CD1c-positive myeloid dendritic cell (primary cell): Measurements from ENCODE around the gene DIPK2B.

Experiments used
- DNase-seq: peaks from one replicate; pipeline ENCODE4 v3.0.0-alpha.2; 2016; ENCODE audit errors: extremely low spot score

The DIPK2B gene

DNA sequence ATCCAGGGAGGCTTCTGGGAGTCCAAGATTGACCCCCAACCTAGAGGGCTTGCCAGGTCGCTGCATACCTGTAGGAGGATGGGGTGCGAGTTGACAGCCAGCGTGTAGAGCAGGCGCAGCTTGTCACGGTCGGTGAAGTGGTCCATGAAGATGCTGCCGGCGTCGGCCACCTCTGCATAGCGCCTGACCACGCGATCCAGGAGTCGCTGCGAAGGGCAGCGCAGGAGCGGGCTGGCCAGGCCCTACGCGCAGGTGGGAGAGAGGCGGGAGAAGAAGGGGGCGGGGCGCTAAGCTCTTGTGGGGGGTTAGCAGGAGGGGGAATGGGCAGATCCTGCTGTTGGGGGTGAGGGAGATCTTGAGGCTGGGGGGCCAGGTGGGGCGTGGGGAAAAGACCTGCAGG is 43.0 kb downstream of the DIPK2B start:
- DNase-seq, result no peak

DNA sequence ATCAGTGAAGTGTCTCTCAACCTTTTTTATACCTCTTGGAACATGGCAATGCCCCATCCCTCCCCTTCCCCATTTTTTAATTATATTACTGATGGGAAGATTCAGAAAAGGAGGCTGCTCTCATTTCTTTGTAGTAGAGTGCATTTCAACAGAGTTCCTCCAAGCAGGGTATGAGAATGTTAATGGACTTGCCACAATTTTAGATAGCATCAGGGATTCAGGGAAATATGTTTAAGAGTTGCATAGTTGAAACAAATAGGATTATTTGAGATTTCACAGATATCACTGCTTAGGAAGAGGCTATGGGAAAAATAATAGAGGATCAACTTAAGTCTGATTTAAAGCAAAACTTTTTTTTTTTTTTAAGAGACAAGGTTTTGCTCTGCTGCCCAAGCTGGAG is 46.2 kb downstream of the DIPK2B start:
- no peak for DNase-seq

DNA sequence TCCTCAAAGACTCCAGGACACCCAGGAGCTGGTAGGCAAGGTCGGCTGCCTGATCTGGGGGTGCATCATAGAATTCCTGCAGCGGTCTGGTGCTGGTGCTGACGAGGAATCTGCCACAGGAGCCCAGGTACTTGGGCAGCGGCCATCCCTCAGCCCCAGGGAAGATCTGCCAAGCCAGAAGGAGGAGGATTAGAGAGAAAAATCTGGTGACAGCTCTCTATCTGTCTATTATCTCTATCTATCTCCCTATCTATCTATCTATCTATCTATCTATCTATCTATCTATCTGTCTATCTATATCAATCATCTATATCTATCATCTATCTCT is 46.7 kb downstream of the DIPK2B start:
- DNase-seq, result no peak
